ENCODE measurements around the gene CGRRF1.
A peak's percentile ranks its signal among the peaks of the same experiment; 100 is the strongest.

The CGRRF1 gene, protein sequence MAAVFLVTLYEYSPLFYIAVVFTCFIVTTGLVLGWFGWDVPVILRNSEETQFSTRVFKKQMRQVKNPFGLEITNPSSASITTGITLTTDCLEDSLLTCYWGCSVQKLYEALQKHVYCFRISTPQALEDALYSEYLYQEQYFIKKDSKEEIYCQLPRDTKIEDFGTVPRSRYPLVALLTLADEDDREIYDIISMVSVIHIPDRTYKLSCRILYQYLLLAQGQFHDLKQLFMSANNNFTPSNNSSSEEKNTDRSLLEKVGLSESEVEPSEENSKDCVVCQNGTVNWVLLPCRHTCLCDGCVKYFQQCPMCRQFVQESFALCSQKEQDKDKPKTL

DNA sequence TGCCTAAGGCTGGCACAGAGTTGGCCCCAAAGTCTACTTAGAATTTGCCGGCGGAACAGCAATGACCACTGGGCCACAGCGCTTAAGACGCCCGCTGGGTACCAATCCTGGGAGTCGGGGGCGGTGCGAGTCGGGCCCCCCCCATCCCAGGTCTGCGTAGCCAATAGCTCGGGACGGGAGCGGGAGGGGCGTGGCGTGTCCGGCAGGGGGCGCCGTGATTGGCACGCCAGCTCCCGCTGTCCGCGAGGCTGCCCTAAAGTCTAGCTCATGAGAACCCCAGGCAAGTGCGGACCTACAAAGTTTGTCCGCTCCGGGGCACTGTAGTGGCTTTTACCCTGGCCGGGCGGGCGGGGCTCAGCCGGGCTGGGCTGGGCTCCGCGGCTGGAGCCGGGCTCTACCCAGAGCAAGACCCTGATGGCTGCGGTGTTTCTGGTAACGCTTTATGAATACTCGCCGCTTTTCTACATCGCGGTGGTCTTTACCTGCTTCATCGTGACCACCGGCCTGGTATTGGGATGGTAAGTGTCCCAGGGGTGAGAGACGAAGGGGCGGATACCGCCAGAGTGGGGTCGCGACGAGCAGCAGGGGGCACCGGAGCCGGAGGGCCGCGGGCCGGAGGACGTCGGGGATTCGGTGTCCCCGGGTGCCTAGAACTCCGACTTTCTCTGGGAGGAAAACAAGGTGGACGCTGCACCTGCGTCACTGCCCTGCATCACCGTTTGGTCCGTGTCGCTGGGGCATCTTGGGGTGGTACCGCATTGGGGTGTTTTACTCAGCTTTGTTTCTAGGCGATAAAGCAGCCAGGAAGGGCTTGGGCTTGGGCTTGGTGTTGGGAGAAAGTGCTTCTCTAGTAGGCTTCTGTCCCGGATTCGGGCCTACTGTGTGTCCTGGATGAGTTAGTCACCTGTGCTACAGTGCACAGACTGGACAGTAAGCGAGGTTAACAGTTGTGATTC, at the start of gene CGRRF1:
Gene CGRRF1 (plus strand): TSS at position 361 of the 956 bp plus-strand sequence. CDS start 54 bp downstream, at position 415.
- Histone ChIP-seq H3K36me3 (no peaks in the 10 kb centered on the region), H3K4me1 (peaks cover 0 to 30% (median 19%) of the 10 kb centered on the region in 4 donors), H3K4me3 (peak within 1 kb of the TSS; percentile 77 to 81), H3K27ac (peak within 1 kb of the TSS; percentile 82 to 86), H3K27me3 (no peaks in the 10 kb centered on the region), H3K9me3 (no peaks in the 10 kb centered on the region)
- peak; percentile 98 to 100 for DNase-seq
- intact Hi-C loops (cut with DNase I; ENCODE audit: low total_unique reads) = loop anchor here (2.0 kb wide), 1 partner anchor 69 kb away; the partner anchor contains the start of gene CNIH1
- TF ChIP-seq, protein P1, sequence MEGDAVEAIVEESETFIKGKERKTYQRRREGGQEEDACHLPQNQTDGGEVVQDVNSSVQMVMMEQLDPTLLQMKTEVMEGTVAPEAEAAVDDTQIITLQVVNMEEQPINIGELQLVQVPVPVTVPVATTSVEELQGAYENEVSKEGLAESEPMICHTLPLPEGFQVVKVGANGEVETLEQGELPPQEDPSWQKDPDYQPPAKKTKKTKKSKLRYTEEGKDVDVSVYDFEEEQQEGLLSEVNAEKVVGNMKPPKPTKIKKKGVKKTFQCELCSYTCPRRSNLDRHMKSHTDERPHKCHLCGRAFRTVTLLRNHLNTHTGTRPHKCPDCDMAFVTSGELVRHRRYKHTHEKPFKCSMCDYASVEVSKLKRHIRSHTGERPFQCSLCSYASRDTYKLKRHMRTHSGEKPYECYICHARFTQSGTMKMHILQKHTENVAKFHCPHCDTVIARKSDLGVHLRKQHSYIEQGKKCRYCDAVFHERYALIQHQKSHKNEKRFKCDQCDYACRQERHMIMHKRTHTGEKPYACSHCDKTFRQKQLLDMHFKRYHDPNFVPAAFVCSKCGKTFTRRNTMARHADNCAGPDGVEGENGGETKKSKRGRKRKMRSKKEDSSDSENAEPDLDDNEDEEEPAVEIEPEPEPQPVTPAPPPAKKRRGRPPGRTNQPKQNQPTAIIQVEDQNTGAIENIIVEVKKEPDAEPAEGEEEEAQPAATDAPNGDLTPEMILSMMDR (IDR thresholded peaks at IDR 0.05) = peak; percentile 64 to 68

DNA sequence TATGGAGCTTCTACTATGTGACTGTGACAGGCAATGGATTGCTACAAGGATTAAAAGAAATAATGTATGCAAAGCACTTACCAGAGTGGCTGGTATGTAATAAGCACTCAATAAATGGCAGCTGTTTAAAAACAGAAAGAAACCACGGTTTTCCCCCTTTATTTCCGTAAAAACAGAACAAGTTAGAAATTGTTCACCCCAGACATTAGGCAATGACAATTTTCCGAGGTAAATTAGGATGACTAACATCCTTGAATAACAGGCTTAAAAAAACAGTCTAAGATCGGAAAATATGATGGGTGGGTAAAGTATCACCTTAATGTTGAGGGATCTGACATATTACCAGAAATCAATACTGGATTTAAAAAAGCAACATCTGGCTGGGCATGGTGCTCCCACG, 47.7 kb upstream of the CGRRF1 start:
- H3K36me3 ChIP-seq = no peaks in the 10 kb centered on the region
- TF ChIP-seq, protein P1 (IDR thresholded peaks at IDR 0.05) = no peak
- no peak overlapping the region for H3K4me3 ChIP-seq
- DNase-seq = no peak
- H3K27ac ChIP-seq = no peak overlapping the region
- H3K4me1 ChIP-seq = peaks cover 0 to 3% (median 0%) of the 10 kb centered on the region in 4 donors
- H3K27me3 ChIP-seq = no peaks in the 10 kb centered on the region
- intact Hi-C loops (cut with DNase I; ENCODE audit: low total_unique reads) = no loop called here
- no peaks in the 10 kb centered on the region for H3K9me3 ChIP-seq

DNA sequence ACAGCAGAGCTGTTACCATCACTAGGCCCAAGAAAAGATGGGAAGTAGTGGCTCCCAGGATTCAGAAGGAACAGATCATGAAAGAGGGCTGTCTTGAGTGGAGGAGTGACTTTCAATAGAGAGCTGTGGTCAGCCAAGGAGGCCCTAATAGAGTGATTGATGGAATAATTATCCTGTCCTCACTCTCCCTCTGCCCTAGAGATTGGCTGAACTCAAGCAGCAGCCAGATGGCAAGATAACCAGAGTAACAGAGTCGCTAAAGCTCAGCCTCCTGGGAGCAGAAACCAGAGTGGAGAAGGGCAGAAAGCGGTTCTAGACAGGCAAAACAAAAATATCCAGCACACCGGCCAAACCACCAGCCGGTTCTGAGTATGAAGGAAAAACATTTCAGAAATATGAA, 44.1 kb upstream of the CGRRF1 start:
- Histone ChIP-seq H3K27me3 (no peaks in the 10 kb centered on the region), H3K9me3 (no peaks in the 10 kb centered on the region), H3K27ac (no peak overlapping the region), H3K4me1 (peaks cover 0 to 10% (median 6%) of the 10 kb centered on the region in 4 donors), H3K36me3 (no peaks in the 10 kb centered on the region), H3K4me3 (no peak overlapping the region)
- no peak for DNase-seq
- intact Hi-C loops (cut with DNase I; ENCODE audit: low total_unique reads) = no loop called here
- TF ChIP-seq, protein P1 (IDR thresholded peaks at IDR 0.05) = no peak

DNA sequence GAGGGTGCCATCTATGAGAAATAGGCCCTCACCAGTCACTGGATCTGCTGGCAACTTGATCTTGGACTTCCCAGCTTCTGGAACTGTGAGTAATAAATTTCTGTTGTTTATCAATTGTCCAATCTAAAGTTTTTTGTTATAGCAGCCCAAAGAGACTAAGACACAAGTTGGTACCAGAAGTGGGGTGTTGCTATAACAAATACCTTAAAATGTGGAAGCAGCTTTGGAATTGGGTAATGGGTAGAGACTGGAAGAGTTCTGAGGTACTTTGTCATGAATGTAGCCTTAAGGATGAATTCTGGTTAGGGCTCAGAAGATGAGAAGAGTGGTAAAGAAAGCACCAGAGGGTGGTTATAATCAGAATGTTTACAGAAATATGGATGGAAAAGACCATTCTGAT, 42.4 kb upstream of the CGRRF1 start:
- DNase-seq = no peak
- Histone ChIP-seq H3K4me3 (no peak overlapping the region), H3K9me3 (no peaks in the 10 kb centered on the region), H3K27me3 (no peaks in the 10 kb centered on the region), H3K27ac (no peak overlapping the region), H3K36me3 (no peaks in the 10 kb centered on the region), H3K4me1 (peaks cover 0 to 22% (median 12%) of the 10 kb centered on the region in 4 donors)
- TF ChIP-seq, protein P1 (IDR thresholded peaks at IDR 0.05) = no peak
- intact Hi-C loops (cut with DNase I; ENCODE audit: low total_unique reads) = no loop called here

DNA sequence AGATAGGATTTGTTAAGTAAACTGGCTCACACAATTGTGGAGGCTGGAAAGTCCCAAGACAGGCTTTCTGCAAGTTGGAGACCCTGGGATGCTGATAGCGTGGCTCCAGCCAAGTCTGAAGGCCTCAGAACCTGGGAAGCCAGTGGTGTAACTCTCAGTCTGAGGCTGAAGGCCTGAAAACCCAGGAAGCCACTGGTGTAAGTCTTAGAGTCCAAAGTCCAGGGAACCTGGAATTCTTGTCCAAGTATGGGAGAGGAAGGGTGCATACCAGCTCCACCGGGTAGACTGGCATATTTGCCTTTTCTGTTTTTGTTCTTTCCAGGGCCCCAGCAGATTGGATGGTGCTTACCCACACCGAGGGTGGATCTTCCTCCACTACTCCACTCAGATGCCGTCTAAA, 39.0 kb upstream of the CGRRF1 start:
- peaks cover 0 to 11% (median 0%) of the 10 kb centered on the region in 3 donors for H3K36me3 ChIP-seq
- intact Hi-C loops (cut with DNase I; ENCODE audit: low total_unique reads) = no loop called here
- peaks cover 0 to 43% (median 15%) of the 10 kb centered on the region in 4 donors for H3K4me1 ChIP-seq
- no peak overlapping the region for H3K4me3 ChIP-seq
- peak overlapping the region; percentile 19 to 60 for H3K27ac ChIP-seq
- H3K27me3 ChIP-seq = no peaks in the 10 kb centered on the region
- no peak for DNase-seq
- TF ChIP-seq, protein P1 (IDR thresholded peaks at IDR 0.05) = no peak
- H3K9me3 ChIP-seq = no peaks in the 10 kb centered on the region

Measured in tibial artery (tissue), 4 donors.